CD1c-positive myeloid dendritic cell (primary cell): ENCODE measurements around the gene CDH4.

ENCODE experiments used
- DNase-seq: peaks from one replicate; pipeline ENCODE4 v3.0.0-alpha.2; 2016; ENCODE audit errors: extremely low spot score

CDH4 gene

DNA sequence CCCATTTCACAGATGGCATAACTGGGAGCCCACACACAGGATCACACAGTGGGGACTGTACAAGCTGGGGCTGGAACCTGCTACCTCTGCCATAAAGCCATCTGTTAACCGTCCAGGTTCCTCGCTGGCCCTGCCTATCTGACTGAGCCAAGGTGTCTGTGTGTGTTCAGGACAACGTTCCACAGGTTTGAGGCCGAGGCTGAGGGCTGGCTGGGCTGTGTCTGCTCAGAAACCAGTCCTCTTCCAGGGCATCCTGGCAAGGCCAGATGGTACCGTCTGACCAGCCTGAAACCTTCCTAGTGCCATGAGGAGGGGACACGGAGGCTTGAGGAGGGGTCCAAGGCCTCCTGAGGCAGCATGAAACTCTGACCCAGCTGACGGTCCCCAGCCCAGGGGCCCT, 663.0 kb downstream of the CDH4 start:
- DNase-seq = no peak

GRCh38 chr20:61916318-61916891, 664.3 kb downstream of the CDH4 start:
- DNase-seq = no peak

DNA sequence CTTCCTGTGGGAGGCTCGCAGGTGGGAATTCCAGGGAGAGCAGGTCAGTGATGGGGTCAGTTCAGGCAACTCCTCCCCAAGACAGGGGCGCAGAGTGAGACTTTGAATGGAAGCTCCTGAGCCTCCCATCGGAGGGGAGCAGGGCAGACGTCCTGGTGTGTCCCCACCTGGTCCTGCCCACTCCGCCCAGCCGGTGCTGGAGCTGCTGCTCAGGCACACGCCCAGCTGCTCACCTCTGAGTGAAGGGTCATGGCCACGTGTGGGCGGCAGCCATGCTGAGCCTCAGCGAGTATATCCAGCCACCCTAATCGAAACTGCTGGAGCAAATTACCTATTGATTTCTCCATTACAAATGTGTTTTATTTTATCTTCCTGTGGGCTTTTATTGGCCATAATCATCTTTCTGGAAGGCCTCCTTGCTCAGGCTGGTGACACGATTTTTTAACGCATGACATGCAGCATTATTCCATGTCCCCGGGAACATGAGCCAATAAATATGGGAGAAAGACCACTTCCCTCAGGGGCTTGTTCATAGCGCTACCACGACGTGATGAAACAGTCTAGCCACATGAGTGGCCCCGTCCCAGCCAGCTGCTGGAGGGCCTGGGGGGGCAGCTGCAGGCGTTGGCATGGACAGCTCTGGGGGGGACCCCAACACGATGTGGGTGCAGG, 665.5 kb downstream of the CDH4 start:
- no peak for DNase-seq

DNA sequence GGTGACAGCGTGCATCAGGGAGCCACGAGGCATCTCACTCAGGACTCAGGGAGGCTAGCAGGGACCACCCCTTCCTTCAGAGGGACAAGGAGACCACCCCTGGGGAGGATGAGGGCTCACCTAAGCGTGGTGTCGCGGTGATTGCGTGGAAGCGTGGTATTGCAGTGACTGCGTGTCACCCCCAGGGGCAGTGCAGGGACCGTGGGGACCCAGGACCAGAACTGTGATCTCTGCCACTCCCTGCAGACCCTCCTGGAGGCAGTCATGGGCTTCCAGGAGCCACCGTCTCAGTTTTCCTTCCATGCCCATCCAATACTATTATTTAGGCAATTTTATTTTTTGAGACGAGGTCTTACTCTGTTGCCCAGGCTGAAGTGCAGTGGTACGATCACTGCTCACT, 666.5 kb downstream of the CDH4 start:
- no peak for DNase-seq

DNA sequence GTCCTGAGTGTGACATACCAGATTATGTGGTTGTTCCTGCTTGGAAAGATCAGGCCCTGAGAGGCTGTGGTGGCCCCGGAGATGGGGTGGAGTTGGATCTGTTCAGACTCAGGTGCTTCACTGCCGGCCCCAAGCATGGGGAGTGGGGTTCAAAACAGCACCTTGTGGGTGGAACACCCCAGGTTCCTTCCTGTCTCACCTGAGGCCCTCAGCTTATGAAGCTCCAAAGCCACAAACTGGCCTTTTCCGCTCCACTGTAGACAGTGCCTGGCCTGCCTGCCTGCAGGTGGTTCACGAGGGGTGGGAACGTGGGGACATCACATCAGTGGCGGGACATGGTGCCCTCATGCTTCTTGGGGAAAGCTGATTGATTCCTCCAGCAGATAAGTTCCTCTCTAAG, 667.2 kb downstream of the CDH4 start:
- DNase-seq = no peak

GRCh38 chr20:61919675-61920365, 667.8 kb downstream of the CDH4 start:
- no peak for DNase-seq

DNA sequence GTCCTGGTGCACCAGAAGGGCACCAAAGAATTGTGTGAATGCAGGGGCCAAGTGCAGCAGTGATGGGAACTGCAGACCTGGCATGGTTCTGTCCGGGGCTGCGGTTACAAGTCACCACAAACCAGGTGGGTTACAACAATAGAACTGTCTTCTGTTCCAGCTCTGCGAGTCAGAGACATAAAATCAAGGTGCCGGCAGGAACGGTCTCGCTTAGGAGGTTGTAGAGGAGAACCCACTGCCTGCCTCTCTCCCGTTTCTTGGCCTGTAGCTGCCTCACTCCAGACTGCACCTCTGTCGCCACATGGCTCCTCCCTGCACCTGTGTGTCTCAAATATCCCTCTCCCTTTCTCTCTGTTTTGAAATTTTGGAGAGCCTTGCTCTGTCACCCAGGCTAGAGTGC, 670.4 kb downstream of the CDH4 start:
- DNase-seq = no peak

DNA sequence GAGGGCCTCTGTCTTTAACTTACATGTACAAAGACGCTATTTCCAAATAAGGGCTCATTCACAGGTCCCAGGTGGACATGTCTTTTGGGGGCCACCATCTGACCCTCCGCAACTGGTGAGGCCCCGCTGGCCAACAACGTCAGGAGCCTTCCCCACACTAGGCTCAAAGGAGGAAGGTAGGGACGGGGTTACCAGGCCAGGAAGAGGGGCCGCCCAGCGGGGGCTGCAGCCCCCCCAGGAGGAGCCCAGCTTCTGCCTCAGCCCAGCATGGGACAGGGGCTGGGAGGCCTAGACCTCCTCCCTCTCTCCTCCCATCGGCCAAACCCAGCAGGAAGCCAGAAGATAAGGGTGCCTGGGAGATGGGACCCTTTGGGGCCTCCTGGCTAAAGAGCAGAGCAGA, 670.9 kb downstream of the CDH4 start:
- DNase-seq = no peak

DNA sequence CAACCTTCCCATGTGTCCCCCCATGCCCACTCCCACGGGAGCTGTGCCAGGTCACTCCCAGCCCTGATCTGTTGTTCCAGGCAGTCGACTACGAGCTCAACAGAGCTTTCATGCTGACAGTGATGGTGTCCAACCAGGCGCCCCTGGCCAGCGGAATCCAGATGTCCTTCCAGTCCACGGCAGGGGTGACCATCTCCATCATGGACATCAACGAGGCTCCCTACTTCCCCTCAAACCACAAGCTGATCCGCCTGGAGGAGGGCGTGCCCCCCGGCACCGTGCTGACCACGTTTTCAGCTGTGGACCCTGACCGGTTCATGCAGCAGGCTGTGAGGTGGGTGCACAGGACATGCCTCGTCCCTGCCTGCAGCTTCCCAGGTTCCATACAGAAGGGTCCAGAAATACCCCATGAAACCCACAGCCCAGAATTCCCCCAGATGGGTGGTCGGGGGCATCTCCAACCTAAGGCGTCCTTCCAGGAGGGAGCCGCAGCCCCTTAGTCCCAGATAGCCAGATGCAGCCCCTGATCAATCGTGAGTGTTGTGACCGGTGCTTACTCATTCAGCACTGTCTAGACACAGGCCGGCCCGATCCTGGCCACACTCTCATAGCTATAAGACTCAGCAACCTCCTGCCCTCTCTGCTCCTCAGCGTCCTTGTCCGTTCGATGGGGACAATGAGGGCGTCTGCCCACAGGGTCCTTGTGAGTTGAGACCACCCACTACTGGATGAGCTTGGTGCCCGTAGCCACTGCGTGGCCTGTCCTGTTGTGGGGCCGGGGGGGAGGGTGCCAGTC, 671.5 kb downstream of the CDH4 start:
- DNase-seq = no peak

DNA sequence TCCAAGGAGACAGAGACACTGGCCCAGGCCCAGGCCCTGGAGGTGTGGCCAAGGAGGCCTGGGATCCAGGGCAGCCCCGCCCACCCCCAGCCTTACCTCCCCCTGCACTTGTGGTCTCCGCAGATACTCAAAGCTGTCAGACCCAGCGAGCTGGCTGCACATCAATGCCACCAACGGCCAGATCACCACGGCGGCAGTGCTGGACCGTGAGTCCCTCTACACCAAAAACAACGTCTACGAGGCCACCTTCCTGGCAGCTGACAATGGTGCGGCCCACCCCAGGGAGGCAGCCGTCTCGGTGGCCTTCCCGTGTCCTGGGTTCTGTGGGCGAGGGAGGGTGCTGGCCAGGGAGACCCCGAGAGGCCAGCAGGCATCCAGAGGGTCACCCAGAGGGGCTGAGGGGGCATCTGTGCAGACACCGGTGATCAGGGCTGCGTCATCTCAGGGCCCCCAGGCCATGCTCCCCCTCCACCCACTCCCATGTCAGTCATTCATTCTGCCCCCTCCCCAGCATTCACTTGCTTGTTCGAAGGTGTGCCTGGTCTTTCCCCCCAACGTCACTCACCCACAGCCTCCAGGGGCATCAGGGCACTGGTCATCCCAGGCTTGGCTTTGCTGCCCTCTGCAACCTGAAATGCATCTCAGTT, 672.3 kb downstream of the CDH4 start:
- no peak for DNase-seq

GRCh38 chr20:61924858-61925554, 672.9 kb downstream of the CDH4 start:
- no peak for DNase-seq

DNA sequence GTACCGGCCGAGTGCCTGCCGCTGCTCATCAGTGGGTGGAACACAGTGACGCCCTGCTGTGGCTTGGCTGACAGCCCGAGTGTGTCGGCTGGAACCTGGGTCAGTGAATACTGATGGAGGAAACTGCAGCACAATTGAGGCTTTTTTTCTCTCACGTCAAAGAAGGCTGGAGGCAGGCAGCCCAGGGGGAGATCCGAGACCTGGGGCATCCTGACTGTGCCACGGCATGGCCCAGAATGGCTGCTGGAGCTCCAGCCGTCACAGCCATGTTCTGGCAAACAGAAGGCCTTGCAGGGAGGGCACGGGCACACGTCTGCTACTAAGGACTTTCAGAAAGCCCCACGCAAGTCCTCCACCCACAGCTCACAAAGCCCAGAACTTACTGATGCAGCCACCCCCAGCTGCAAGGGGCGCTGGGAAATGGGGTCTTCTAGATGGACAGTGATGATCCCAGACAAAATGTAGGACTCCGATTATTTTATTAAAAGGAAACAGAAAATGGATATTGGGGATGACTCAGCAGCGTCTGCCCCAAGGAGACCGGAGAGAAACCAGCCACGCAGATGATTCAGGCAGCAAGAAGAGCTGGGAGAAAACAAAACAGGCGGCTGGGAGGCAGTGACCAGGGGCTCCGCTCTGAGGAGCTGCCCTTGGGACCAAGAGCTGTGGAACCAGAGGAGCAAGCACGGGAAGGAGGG, 673.6 kb downstream of the CDH4 start:
- DNase-seq = no peak

DNA sequence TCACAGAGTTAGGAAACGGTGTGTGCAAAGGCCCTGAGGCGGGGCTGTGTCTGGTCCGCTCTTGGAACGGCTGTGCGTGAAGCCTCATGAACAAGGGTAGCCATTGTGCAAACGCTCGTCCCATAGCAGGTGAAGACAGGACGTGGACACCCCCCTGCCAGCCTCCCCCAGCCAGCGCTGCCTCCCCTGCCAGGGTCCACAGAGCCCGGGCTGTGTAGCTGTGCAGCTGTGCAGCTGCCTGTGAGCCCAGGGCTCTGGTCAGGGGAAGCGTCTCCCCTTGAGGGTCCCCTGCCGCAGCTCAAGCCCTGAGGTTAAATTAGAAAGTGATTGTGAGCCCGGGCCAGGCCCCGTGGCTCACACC, 674.2 kb downstream of the CDH4 start:
- no peak for DNase-seq

- DNase-seq = no peak
Observed at GRCh38 chr20:61926796-61927192, 674.7 kb downstream of the CDH4 start.

GRCh38 chr20:61927193-61927825, 675.2 kb downstream of the CDH4 start:
- DNase-seq = no peak

DNA sequence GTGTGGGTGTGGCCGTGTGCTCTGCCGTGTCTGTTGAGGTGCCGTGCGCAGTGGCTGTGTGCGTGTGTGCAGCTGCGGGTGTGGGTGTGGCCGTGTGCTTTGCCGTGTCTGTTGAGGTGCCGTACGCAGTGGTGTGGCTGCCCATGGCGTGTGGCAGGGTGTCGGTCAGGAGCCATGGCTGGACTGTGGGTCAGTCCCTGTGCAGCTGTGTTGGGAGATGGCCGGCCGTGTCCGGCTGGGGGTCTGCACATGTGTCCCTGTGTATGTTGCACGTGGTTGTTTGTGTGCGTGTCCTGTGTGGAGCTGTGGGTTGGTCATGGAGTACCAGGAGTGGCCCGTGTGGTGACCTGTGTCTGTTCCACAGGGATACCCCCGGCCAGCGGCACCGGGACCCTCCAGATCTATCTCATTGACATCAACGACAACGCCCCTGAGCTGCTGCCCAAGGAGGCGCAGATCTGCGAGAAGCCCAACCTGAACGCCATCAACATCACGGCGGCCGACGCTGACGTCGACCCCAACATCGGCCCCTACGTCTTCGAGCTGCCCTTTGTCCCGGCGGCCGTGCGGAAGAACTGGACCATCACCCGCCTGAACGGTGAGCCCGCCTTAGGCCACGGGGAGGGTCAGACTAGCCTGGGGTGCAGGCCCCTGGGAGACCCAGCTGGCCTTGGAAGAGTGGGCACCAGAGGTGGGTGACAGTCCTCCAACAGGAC, 675.9 kb downstream of the CDH4 start:
- DNase-seq = no peak

- DNase-seq = no peak
Observed at GRCh38 chr20:61929561-61929960, 677.5 kb downstream of the CDH4 start.

DNA sequence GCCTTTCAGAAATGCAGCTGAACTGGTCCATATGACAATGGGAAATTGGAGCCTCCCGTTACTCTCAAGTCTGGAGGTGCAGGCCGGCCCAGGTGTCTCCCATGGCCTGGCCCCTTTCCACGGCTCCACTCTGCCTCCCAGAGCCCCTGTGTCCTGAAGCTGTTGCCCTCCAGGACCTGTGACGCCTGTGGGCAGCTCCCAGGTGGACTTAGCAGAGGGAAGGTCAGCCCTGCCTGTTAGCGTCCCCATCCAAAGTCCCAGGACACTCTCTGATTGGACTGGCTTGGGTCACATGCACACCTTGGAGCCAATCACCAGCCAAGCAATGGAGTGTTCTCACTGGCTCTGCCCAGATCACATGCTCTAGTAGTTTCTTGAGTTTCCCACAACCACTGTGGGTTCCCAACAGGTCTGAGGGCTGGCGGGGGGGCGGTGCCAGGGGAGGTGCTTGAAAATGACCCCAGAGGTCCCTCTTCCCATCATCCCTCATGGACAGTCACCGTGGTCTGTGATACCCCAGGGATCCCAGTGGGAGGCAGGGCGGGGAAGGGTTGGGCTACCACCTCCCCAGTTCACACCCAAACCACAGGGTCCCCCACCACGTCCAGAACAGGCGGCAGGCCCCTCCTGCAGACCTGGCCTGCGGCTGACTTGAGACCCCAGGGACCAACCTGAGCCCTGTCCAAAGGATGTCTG, 678.1 kb downstream of the CDH4 start:
- DNase-seq = no peak
